Heart left ventricle (tissue), 16 donors: ENCODE measurements around the gene HIGD1B. TPM values are rescaled to one million over a fixed set of nuclear protein-coding genes. Genes with fewer than 3 reads are reported as not detected.

Experiments
- ATAC-seq, 4 donors: fragments of 200-7000 bp; cut with Tn5 transposase; one replicate each; pipeline ENCODE4 v1.9.1; 2020 to 2022; ENCODE audit warnings: moderate library complexity in 4 of 4, mild to moderate bottlenecking in 3 of 4, moderate number of reproducible peaks in 1 of 4
- DNase-seq, 5 donors: peaks; one replicate each; pipeline ENCODE4 v3.0.0-alpha.2; 2020
- H3K27ac ChIP-seq, 12 donors: fragments of 200-600 bp; sonication (generic) in 4 of 12; one replicate each; pipeline versions ENCODE4 v1.5.0 to v1.8.0; 2016 to 2022; ENCODE audit warnings: mild to moderate bottlenecking in 2 of 12
- H3K27me3 ChIP-seq, 9 donors: fragments of 200-600 bp; sonication (generic) in 2 of 9; one replicate each; pipeline versions ENCODE4 v1.5.1 to v1.8.0; 2016 to 2022; ENCODE audit warnings: mild to moderate bottlenecking in 3 of 9
- H3K36me3 ChIP-seq, 9 donors: fragments of 200-600 bp; sonication (generic) in 2 of 9; one replicate each; pipeline versions ENCODE4 v1.5.0 to v1.8.0; 2018 to 2022; ENCODE audit warnings: mild to moderate bottlenecking in 2 of 9
- H3K4me1 ChIP-seq, 12 donors: fragments of 200-600 bp; sonication (generic) in 4 of 12; one replicate each; pipeline versions ENCODE4 v1.5.0 to v1.8.0; 2016 to 2022; ENCODE audit warnings: mild to moderate bottlenecking in 3 of 12
- H3K4me3 ChIP-seq, 12 donors: fragments of 200-600 bp; sonication (generic) in 4 of 12; one replicate each; pipeline versions ENCODE4 v1.5.0 to v1.8.0; 2017 to 2022; ENCODE audit warnings: mild to moderate bottlenecking in 9 of 12, moderate library complexity in 4 of 12
- H3K9me3 ChIP-seq, 12 donors: fragments of 200-600 bp; sonication (generic) in 4 of 12; one replicate each; pipeline versions ENCODE4 v1.5.0 to v1.8.0; 2016 to 2022; ENCODE audit warnings: mild to moderate bottlenecking in 1 of 12
- POLR2A ChIP-seq, 2 donors: fragments of 450-650 bp; IDR thresholded peaks; one replicate each; pipeline ENCODE4 v1.6.1; 2017; ENCODE audit warnings: antibody characterized with exemption in 2 of 2, mild to moderate bottlenecking in 2 of 2, moderate library complexity in 2 of 2
- WGBS, 4 donors: extraction: QIAGEN DNeasy Blood & Tissue Kit in 2 of 4; methylation state at CpG; one replicate each; pipeline versions ENCODE4 v1.1.5 to v1.1.7; 2013 to 2018; 5-methylcytosine and 5-hydroxymethylcytosine counted together
- intact Hi-C, 10 donors: fragments of 100-400 bp; cut with DNase I; formaldehyde crosslinking; loops; one replicate each; pipeline versions ENCODE4 v1.11.1 to v1.14.2; 2022
- polyA plus RNA-seq, 2 donors: library from polyadenylated mRNA; stranded (reverse); fragments of 200-250 nt; gene quantifications; one replicate each; pipeline ENCODE4 v1.2.3, GENCODE V29; 2013
- total RNA-seq, 9 donors: library from RNA; depleted of rRNA in 2 of 9; stranded (reverse); fragments of >200 nt in 2 of 9; fragmentation: NEBNext Ultra II Directional in 3 of 9; extraction: Animal tissue kit (Norgen Biotek cat#: 25700) in 3 of 9; gene quantifications; one replicate each; pipeline versions ENCODE4 v1.1.0 to v1.2.4, GENCODE V29; 2016 to 2023
- TF ChIP-seq, protein P1 (sequence below), 12 donors: fragments of 200-600 bp; sonication (generic) in 4 of 12; IDR thresholded peaks; one replicate each; pipeline versions ENCODE4 v1.5.0 to v1.8.0; 2018 to 2022; ENCODE audit warnings: antibody characterized with exemption in 12 of 12, mild to moderate bottlenecking in 5 of 12
- donor health status: ischemic (EF 13 %, LVEDD 7.1; RV severe dilation, severe dysfunction).
- donor health status: healthy with polysubstance abuse.
- donor health status: DM: no; HTN: yes; CAD: no.
- donor health status: DM: no; HTN: no; CAD: no.
- donor health status: ischemic (EF 25% LVEDD 6.9; RV normal size, moderate dysfunction).
- donor health status: ischemic (EF 25% LVEDD 5.7; RV mildly dilated, moderate dysfunction).
- donor health status: healthy.
- donor health status: DM: yes; HTN: yes; CAD: no.
- donor health status: ischemic (EF 35%, LVEDD 5.7; RV mildly dilated, moderate dysfunction).
- donor health status: nonischemic (EF 11% LVEDD 7.7; RV severe dilation, severe dysfunction).
- donor health status: DM: yes; HTN: yes; CAD: no.
- donor health status: PGD.
- donor health status: ischemic (EF 29% LVEDD 5.4; RV normal size, mild dysfunction).
- donor health status: nonischemic (EF 23%, LVEDD 6.1; RV moderate dilation, normal function).

Gene HIGD1B
- total and polyA plus RNA-seq, 11 donors: 4.3 to 30.9 (median 13.5) TPM

DNA sequence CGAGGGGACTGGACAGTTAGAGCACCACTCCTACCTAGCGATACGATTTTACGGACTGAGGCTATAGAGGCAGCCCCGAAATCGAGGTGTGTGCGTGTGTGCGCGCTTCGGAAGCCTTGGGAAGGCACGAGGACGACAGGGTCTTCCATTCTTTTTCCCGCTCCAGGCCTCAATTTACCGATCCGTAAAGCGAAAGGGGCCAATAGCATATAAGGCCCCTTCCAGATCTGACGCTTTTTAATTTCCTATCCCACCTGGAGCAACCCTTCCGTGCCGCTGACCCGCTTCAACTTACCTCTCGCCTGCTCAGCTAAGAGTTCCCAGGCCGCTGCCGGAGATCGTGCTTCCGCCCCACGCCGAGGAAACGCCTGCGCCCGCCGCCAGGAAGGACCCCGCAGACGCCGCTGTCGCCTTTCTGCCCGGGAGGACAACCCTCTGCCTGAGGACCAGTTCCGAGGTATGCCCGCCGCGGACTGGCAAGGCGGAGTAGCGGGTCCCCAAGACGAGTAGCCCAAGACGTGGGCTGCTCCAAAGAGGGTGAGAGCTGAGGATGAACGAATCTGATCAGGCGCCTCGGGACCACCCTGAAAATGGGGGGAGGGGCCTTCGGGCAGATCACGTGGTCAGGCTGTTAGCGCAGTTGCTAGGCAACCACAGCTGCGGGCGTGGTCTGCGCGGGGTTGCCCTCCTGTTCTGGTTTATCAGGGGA is 51.5 kb downstream of the HIGD1B start, which contains the start of gene EFTUD2:
Gene EFTUD2 (minus strand): TSS at position 372 of the 709 bp plus-strand sequence. CDS start 4,924 bp downstream, outside the sequence.
- intact Hi-C loops: no loop called here
- 0 to 1% (median 0%) methylated on average over 40 to 54 of the region's 54 CpGs for WGBS, 4 donors

More for the DNA sequence above, 51.5 kb downstream of the HIGD1B start, which contains the start of gene EFTUD2:
- Histone ChIP-seq H3K9me3 (no peaks in the 10 kb centered on the region), H3K27me3 (no peaks in the 10 kb centered on the region), H3K36me3 (peaks cover 0 to 23% (median 3%) of the 10 kb centered on the region in 9 donors), H3K4me3 (peak within 1 kb of the TSS; percentile 61 to 94 (median 72)), H3K4me1 (peaks cover 0 to 45% (median 24%) of the 10 kb centered on the region in 12 donors), H3K27ac (peak within 1 kb of the TSS; percentile 86 to 98 (median 96))
- TF ChIP-seq, protein P1, sequence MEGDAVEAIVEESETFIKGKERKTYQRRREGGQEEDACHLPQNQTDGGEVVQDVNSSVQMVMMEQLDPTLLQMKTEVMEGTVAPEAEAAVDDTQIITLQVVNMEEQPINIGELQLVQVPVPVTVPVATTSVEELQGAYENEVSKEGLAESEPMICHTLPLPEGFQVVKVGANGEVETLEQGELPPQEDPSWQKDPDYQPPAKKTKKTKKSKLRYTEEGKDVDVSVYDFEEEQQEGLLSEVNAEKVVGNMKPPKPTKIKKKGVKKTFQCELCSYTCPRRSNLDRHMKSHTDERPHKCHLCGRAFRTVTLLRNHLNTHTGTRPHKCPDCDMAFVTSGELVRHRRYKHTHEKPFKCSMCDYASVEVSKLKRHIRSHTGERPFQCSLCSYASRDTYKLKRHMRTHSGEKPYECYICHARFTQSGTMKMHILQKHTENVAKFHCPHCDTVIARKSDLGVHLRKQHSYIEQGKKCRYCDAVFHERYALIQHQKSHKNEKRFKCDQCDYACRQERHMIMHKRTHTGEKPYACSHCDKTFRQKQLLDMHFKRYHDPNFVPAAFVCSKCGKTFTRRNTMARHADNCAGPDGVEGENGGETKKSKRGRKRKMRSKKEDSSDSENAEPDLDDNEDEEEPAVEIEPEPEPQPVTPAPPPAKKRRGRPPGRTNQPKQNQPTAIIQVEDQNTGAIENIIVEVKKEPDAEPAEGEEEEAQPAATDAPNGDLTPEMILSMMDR (IDR thresholded peaks at IDR 0.05): no peak
- TF ChIP-seq POLR2A (IDR thresholded peaks at IDR 0.05): peak in 1 of 2 donors; percentile 29
- DNase-seq (peak; percentile 92 to 95 (median 94)), ATAC-seq (peak; percentile 83 to 97 (median 94))

Other genes starting within 250 kb of the HIGD1B start
- gene MEIOC, start 191.4 kb upstream of the HIGD1B start, total RNA-seq: not detected
- under 1 TPM in 1 of 2 donors, not detected in 1; 0.03 TPM for gene MEIOC, start 191.4 kb upstream of the HIGD1B start, polyA plus RNA-seq
- gene CCDC43, start 158.1 kb upstream of the HIGD1B start, total RNA-seq: 10 to 100 TPM; 19.0 to 32.9 (median 29.0) TPM
- 10 to 100 TPM; 20.9 to 21.8 TPM for gene CCDC43, start 158.1 kb upstream of the HIGD1B start, polyA plus RNA-seq
- gene DBF4B, start 139.2 kb upstream of the HIGD1B start, total RNA-seq: 1 to 10 TPM; 1.4 to 5.3 (median 4.2) TPM
- 1 to 10 TPM; 3.4 to 3.8 TPM for gene DBF4B, start 139.2 kb upstream of the HIGD1B start, polyA plus RNA-seq
- 10 to 100 TPM in 6 of 9 donors, 1 to 10 TPM in 3; 6.6 to 24.6 (median 12.6) TPM for gene ADAM11, start 88.9 kb upstream of the HIGD1B start, total RNA-seq
- gene ADAM11, start 88.9 kb upstream of the HIGD1B start, polyA plus RNA-seq: 1 to 10 TPM; 1.8 to 9.3 TPM
- gene GJC1, start 17.6 kb upstream of the HIGD1B start, total RNA-seq: 10 to 100 TPM; 16.8 to 60.8 (median 24.9) TPM
- 10 to 100 TPM; 14.2 to 29.9 TPM for gene GJC1, start 17.6 kb upstream of the HIGD1B start, polyA plus RNA-seq
- 100 to 1,000 TPM in 1 of 9 donors, 10 to 100 TPM in 8; 37.1 to 106 (median 65.0) TPM for gene EFTUD2, start 51.6 kb downstream of the HIGD1B start, total RNA-seq
- 10 to 100 TPM; 21.3 to 71.7 TPM for gene EFTUD2, start 51.6 kb downstream of the HIGD1B start, polyA plus RNA-seq
- 10 to 100 TPM in 1 of 9 donors, 1 to 10 TPM in 7, under 1 TPM in 1; 0.94 to 12.4 (median 5.8) TPM for gene GFAP, start 67.6 kb downstream of the HIGD1B start, total RNA-seq
- 1 to 10 TPM; 3.7 to 6.9 TPM for gene GFAP, start 67.6 kb downstream of the HIGD1B start, polyA plus RNA-seq
- gene KIF18B, start 99.9 kb downstream of the HIGD1B start, total RNA-seq: 1 to 10 TPM in 1 of 9 donors, under 1 TPM in 7, not detected in 1; 0.06 to 5.4 (median 0.44) TPM
- gene KIF18B, start 99.9 kb downstream of the HIGD1B start, polyA plus RNA-seq: under 1 TPM; 0.12 to 0.19 TPM
- 1 to 10 TPM in 6 of 9 donors, under 1 TPM in 3; 0.66 to 5.8 (median 1.4) TPM for gene C1QL1, start 120.4 kb downstream of the HIGD1B start, total RNA-seq
- gene C1QL1, start 120.4 kb downstream of the HIGD1B start, polyA plus RNA-seq: 1 to 10 TPM; 1.4 to 5.1 TPM
- gene DCAKD, start 203.7 kb downstream of the HIGD1B start, total RNA-seq: 10 to 100 TPM; 24.7 to 60.9 (median 33.9) TPM
- gene DCAKD, start 203.7 kb downstream of the HIGD1B start, polyA plus RNA-seq: 10 to 100 TPM; 15.3 to 24.8 TPM
- 100 to 1,000 TPM in 2 of 9 donors, 10 to 100 TPM in 7; 61.0 to 114 (median 70.8) TPM for gene NMT1, start 213.4 kb downstream of the HIGD1B start, total RNA-seq
- 10 to 100 TPM; 36.8 to 52.7 TPM for gene NMT1, start 213.4 kb downstream of the HIGD1B start, polyA plus RNA-seq